ENCODE results near the gene CHSY1.

- TF ChIP-seq, protein P1, sequence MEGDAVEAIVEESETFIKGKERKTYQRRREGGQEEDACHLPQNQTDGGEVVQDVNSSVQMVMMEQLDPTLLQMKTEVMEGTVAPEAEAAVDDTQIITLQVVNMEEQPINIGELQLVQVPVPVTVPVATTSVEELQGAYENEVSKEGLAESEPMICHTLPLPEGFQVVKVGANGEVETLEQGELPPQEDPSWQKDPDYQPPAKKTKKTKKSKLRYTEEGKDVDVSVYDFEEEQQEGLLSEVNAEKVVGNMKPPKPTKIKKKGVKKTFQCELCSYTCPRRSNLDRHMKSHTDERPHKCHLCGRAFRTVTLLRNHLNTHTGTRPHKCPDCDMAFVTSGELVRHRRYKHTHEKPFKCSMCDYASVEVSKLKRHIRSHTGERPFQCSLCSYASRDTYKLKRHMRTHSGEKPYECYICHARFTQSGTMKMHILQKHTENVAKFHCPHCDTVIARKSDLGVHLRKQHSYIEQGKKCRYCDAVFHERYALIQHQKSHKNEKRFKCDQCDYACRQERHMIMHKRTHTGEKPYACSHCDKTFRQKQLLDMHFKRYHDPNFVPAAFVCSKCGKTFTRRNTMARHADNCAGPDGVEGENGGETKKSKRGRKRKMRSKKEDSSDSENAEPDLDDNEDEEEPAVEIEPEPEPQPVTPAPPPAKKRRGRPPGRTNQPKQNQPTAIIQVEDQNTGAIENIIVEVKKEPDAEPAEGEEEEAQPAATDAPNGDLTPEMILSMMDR (CRISPR knock-in tag; IDR thresholded peaks at IDR 0.05) = no peak
- no peak for TF ChIP-seq POLR2AphosphoS5 (IDR thresholded peaks at IDR 0.05; ENCODE audit: low read depth, low read length)
- TF ChIP-seq, protein P2, sequence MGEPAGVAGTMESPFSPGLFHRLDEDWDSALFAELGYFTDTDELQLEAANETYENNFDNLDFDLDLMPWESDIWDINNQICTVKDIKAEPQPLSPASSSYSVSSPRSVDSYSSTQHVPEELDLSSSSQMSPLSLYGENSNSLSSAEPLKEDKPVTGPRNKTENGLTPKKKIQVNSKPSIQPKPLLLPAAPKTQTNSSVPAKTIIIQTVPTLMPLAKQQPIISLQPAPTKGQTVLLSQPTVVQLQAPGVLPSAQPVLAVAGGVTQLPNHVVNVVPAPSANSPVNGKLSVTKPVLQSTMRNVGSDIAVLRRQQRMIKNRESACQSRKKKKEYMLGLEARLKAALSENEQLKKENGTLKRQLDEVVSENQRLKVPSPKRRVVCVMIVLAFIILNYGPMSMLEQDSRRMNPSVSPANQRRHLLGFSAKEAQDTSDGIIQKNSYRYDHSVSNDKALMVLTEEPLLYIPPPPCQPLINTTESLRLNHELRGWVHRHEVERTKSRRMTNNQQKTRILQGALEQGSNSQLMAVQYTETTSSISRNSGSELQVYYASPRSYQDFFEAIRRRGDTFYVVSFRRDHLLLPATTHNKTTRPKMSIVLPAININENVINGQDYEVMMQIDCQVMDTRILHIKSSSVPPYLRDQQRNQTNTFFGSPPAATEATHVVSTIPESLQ (CRISPR knock-in tag; conservative IDR thresholded peaks at IDR 0.05) = no peak
- TF ChIP-seq, protein P3, sequence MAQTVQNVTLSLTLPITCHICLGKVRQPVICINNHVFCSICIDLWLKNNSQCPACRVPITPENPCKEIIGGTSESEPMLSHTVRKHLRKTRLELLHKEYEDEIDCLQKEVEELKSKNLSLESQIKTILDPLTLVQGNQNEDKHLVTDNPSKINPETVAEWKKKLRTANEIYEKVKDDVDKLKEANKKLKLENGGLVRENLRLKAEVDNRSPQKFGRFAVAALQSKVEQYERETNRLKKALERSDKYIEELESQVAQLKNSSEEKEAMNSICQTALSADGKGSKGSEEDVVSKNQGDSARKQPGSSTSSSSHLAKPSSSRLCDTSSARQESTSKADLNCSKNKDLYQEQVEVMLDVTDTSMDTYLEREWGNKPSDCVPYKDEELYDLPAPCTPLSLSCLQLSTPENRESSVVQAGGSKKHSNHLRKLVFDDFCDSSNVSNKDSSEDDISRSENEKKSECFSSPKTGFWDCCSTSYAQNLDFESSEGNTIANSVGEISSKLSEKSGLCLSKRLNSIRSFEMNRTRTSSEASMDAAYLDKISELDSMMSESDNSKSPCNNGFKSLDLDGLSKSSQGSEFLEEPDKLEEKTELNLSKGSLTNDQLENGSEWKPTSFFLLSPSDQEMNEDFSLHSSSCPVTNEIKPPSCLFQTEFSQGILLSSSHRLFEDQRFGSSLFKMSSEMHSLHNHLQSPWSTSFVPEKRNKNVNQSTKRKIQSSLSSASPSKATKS (CRISPR knock-in tag; IDR thresholded peaks at IDR 0.05) = no peak
Measured at GRCh38 chr15:101209285-101209845, 42.5 kb downstream of the CHSY1 start.

Data from HepG2 (cell line).